Occipital lobe (tissue), 2 donors: Measurements from ENCODE around the gene LRRC3C. TPM values are rescaled to one million over a fixed set of nuclear protein-coding genes. Genes with fewer than 3 reads are reported as not detected.

ENCODE experiments used
- DNase-seq: peaks from one replicate; lab custom pipeline; 2025; lab: John Stamatoyannopoulos, UW
- total RNA-seq: library from RNA; depleted of rRNA; stranded (reverse); fragments of >200 nt; gene quantifications from one replicate; pipeline ENCODE4 v1.2.3, GENCODE V29; 2014

The LRRC3C gene
- total RNA-seq, 1 donor from 2014 or later: not detected

GRCh38 chr17:39923836-39924690 is 3.5 kb upstream of the LRRC3C start:
- DNase-seq: no peak

DNA sequence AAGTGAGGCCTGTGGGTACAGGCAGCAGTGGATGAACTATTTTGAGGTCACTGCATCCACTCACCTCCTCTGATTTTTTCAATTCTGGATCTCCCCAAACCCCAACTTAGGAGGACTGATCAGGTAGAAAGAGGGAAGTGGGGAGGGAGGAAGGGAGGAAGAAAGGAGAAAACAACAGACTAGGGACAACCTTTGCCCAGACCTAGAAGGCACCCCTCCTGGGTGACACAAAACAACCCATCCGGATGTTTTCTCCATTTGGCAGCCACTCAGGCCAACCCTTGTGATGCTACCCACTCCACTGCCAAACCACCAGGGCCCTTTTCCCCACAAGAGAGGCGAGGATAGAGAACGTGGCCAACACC is 2.9 kb upstream of the LRRC3C start:
- no peak for DNase-seq

GRCh38 chr17:39925282-39926134 is 2.0 kb upstream of the LRRC3C start:
- no peak for DNase-seq

DNA sequence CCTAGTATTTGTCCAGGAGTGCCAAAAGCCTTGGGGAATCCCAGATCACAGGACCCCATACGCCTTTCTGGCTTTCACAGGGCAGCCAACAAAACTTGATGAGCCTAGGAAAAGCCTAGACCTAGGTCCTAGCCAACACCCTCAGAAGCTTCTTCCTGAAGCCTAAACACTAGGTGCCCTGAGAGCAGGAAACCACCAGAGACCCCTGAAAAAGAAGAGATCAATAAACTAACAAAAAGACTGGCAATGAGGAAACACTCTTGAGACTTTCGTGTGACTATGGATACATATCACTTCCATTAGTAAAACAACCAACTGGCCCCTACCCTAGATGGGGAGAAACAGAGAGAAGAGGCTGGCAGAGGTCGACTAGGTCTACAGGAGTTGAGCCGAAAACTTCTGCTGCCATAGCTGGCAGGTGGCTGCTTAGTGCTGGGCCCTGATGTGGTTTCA is 1.4 kb upstream of the LRRC3C start:
- no peak for DNase-seq

- DNase-seq: no peak
Measured at GRCh38 chr17:39926588-39927100, 888 bp upstream of the LRRC3C start.

- DNase-seq: no peak
Measured at GRCh38 chr17:39927929-39928857, 661 bp downstream of the LRRC3C start.

DNA sequence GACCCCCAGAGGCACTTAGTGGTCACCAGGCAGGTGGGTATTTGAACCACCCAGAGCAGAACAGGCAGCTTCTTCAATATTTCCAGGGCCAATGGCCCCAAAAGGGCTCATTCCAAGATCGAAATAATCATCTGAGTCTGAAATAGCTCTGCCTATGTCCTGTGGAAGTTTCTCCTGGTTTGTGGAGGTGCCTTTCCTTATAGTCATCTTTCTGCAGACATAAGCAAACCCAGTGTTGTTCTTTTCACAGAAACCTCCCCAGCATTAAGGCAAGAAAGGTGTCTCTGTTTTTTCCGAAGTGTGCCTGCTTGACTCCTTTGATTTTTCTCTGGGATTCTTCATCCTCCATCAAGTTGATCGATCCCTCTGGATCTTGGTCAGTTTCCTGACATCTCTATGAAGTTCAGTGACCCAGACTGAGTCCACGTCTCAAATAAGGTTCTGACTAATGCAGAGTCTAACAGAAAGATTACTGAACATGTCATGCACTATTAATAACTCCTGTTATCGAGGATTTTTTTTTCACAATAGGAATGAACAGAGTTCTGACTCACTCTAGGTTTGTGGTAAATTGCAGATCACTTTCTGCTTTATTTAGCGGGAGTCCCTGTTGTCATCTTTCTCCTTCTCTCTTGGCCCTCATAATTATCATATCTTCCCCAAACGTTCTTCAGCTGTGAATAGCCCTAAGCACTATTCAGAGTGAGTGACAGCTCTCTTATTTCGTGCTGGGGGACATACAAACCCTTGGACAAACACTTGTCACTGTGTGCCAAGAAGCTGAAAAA is 1.5 kb downstream of the LRRC3C start:
- no peak for DNase-seq

DNA sequence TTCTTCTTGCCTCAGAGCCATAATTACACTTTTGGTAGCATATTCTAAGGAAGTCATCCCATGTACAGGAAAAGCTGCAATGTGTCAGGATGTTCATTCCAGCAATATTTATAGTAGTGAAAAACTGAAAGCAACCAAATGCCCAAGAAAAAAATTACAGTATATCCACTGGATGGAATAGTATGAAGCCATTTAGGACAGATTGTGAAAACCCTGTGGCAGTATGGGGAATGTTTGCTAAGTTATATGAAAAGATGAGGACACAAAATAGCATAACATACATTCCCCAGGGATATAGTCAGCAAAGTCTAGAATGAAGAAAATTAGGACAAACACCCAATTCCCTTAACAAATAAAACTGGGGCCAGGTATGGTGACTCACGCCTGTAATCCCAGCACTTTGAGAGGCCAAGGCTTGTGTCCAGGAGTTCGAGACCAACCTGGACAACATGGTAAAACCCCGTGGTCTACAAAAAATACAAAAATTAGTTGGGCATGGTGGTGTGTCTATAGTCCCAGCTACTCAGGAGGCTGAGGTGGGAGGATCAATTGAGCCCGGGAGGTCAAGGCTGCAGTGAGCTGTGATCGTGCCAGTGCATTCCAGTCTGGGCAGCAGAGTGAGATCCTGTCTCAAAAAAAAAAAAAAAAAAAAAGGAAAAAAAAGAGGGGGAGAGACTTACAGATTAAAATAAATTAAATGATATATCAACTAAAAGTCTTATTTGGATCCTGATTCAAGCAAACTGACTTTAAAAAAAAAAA is 2.3 kb downstream of the LRRC3C start:
- DNase-seq: no peak

DNA sequence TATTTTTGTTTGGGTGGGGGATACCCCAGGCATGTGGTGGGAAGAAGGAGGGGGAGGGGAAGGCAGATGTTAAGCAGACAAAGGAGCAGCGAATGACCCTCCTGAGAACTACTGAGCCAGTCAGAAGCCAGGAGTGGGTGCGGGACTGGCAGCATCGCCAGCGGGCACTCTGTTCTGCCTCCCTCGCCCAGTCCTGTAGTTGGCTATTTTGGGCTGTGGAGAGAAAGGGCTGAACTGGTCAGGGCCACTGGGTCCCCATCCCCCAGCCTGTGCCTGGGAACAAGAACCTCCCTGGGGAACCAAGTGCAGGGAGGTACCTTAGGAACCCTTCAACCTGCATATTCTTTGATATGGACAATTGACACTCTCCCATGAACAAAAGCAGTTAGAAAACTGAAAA is 6.4 kb downstream of the LRRC3C start:
- DNase-seq: no peak

DNA sequence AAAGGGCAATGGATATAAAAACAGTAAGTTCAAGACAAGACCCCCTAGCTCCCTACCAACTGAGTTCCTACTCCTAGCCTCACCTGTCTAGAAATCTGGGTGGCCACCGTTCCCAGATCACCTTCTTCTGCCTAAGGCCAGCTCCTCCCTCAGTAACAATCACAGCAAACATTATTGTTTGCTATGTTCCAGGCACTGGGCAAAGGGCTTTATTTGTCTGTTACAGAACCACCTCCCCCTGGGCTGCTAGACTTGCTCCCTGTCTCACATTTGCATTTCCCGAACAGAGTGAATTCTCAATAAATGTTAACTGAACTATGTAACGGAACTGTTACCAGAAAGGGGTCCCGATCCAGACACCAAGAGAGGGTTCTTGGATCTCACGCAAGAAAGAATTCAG is 6.8 kb downstream of the LRRC3C start:
- no peak for DNase-seq

DNA sequence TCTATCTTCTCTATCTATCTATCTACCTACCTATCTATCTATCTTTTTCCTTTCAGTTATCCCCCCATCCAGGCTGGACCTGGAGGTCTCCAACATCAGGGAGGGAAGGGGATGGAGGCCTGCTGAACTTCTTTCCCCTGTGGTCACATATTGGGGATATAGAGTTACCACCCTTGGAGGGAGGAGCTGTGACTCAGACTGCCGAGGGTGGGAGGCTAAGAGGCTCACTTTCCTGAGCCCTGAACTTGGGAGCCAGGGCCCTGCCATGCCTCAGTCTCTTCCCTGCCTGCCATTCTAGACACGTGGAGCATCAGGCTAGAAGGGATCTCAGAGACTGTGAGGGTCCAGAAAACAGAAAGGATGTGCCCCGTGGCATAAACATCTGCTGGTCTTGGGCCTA is 8.4 kb downstream of the LRRC3C start:
- DNase-seq: no peak

- no peak for DNase-seq
Measured at GRCh38 chr17:39937447-39937846, 9.9 kb downstream of the LRRC3C start.

- no peak for DNase-seq
Measured at GRCh38 chr17:39938140-39938869, 10.8 kb downstream of the LRRC3C start.

GRCh38 chr17:39939106-39939505 is 11.6 kb downstream of the LRRC3C start:
- DNase-seq: no peak

GRCh38 chr17:39939588-39940419 is 12.3 kb downstream of the LRRC3C start:
- DNase-seq: no peak

- no peak for DNase-seq
Measured at GRCh38 chr17:39943702-39944392, 16.3 kb downstream of the LRRC3C start.

GRCh38 chr17:39944393-39944711 is 16.8 kb downstream of the LRRC3C start:
- no peak for DNase-seq
